ENCODE results near the gene HDAC7.

HDAC7 gene

GRCh38 chr12:47754126-47754525 lies 65.6 kb downstream of the HDAC7 start:
- no peak overlapping the region for H3K4me3 ChIP-seq (replicated peaks; ENCODE audit: low read depth, low read length)
- no peak for DNase-seq (ENCODE audit: low read depth)
- TF ChIP-seq CTCF (IDR thresholded peaks at IDR 0.05; ENCODE audit: low read length, missing control alignments): no peak

GRCh38 chr12:47753021-47754001 lies 66.4 kb downstream of the HDAC7 start:
- no peak for DNase-seq (ENCODE audit: low read depth)
- no peak overlapping the region for H3K4me3 ChIP-seq (replicated peaks; ENCODE audit: low read depth, low read length)
- TF ChIP-seq CTCF (IDR thresholded peaks at IDR 0.05; ENCODE audit: low read length, missing control alignments): no peak

- H3K4me3 ChIP-seq (replicated peaks; ENCODE audit: low read depth, low read length): no peak overlapping the region
- no peak for TF ChIP-seq CTCF (IDR thresholded peaks at IDR 0.05; ENCODE audit: low read length, missing control alignments)
- no peak for DNase-seq (ENCODE audit: low read depth)
These were observed 67.2 kb downstream of the HDAC7 start for GRCh38 chr12:47752552-47752951.

- H3K4me3 ChIP-seq (replicated peaks; ENCODE audit: low read depth, low read length): no peak overlapping the region
- no peak for TF ChIP-seq CTCF (IDR thresholded peaks at IDR 0.05; ENCODE audit: low read length, missing control alignments)
- DNase-seq (ENCODE audit: low read depth): no peak
These were observed 67.6 kb downstream of the HDAC7 start for GRCh38 chr12:47752121-47752520.

- no peak for TF ChIP-seq CTCF (IDR thresholded peaks at IDR 0.05; ENCODE audit: low read length, missing control alignments)
- no peak for DNase-seq (ENCODE audit: low read depth)
- H3K4me3 ChIP-seq (replicated peaks; ENCODE audit: low read depth, low read length): no peak overlapping the region
These were observed 68.1 kb downstream of the HDAC7 start for GRCh38 chr12:47751561-47751960.

GRCh38 chr12:47750916-47751470 lies 68.7 kb downstream of the HDAC7 start:
- TF ChIP-seq CTCF (IDR thresholded peaks at IDR 0.05; ENCODE audit: low read length, missing control alignments): no peak
- no peak for DNase-seq (ENCODE audit: low read depth)
- H3K4me3 ChIP-seq (replicated peaks; ENCODE audit: low read depth, low read length): no peak overlapping the region

All from fibroblast of pulmonary artery (primary cell).